ENCODE measurements around the gene AUTS2. TPM values are rescaled to one million over a fixed set of nuclear protein-coding genes. Genes with fewer than 3 reads are reported as not detected.

The AUTS2 gene
- total RNA-seq, 1 experiment from 2014 or later: 50.0 TPM

DNA sequence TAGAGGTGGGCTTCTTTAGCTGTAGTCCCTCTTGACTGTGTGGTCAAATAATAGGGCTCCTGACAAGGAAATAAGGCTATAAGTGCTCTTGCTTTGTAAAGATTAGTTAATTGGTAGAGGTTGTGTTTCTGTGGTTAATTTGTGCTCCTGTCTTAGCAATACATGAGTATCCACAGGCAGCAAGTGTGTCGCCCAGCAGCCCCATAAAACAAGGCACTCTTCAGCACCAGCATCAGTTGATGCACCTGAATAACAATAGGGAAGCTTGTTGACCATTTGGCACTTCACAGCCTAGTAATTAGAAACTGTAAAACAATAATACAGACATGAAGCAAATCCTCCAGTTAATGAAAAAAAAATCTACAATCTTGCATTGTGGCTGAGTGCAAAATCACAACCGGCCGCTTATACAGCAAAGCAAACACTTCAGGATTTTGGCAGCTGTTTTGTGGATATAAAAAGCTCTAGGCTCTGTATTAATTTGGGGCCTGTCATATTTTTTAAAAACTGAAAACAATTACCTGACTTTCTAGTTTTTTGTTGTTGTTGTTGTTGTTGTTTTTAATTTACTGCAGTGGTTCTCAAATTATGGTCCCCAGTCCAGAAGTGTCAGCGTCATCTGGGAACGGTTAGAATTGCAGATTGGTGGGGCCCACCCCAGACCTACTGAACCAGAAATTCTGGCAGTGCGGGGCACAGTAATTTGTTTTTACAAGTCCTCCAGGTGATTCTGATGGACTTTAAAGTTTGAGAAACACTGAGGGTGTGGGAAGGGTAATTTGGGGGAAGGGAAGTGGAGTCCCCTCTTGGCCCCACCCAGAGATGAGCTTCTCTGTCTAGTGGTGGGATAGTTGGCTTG lies 56.8 kb downstream of the AUTS2 start:
- CTCF ChIA-PET: interaction anchor here (0.6 kb wide), 1 partner anchor 15 kb away, joined by 3 read pairs; no protein-coding TSS in a partner anchor
- H3K9me3 Mint-ChIP-seq: no peaks in the 10 kb centered on the region
- H3K4me3 Mint-ChIP-seq: no peak overlapping the region
- peak overlapping the region; percentile 31; the same call in 1 of the 2 replicates for H3K27ac Mint-ChIP-seq
- peaks cover 61% of the 10 kb centered on the region for H3K27me3 Mint-ChIP-seq (ENCODE audit: low read depth)
- DNase-seq (ENCODE audit: low spot score) (no peak), ATAC-seq (peak; percentile 58)
- POLR2A ChIA-PET: interaction anchor here (0.6 kb wide), 1 partner anchor 136 kb away, joined by 3 read pairs; no protein-coding TSS in a partner anchor
- H3K36me3 Mint-ChIP-seq: no peaks in the 10 kb centered on the region
- no peak for TF ChIP-seq SMAD4 (CRISPR knock-in tag; IDR thresholded peaks at IDR 0.05)
- no peak for TF ChIP-seq RELA (CRISPR knock-in tag; IDR thresholded peaks at IDR 0.05; ENCODE audit: borderline replicate concordance)
- TF ChIP-seq, protein P1, sequence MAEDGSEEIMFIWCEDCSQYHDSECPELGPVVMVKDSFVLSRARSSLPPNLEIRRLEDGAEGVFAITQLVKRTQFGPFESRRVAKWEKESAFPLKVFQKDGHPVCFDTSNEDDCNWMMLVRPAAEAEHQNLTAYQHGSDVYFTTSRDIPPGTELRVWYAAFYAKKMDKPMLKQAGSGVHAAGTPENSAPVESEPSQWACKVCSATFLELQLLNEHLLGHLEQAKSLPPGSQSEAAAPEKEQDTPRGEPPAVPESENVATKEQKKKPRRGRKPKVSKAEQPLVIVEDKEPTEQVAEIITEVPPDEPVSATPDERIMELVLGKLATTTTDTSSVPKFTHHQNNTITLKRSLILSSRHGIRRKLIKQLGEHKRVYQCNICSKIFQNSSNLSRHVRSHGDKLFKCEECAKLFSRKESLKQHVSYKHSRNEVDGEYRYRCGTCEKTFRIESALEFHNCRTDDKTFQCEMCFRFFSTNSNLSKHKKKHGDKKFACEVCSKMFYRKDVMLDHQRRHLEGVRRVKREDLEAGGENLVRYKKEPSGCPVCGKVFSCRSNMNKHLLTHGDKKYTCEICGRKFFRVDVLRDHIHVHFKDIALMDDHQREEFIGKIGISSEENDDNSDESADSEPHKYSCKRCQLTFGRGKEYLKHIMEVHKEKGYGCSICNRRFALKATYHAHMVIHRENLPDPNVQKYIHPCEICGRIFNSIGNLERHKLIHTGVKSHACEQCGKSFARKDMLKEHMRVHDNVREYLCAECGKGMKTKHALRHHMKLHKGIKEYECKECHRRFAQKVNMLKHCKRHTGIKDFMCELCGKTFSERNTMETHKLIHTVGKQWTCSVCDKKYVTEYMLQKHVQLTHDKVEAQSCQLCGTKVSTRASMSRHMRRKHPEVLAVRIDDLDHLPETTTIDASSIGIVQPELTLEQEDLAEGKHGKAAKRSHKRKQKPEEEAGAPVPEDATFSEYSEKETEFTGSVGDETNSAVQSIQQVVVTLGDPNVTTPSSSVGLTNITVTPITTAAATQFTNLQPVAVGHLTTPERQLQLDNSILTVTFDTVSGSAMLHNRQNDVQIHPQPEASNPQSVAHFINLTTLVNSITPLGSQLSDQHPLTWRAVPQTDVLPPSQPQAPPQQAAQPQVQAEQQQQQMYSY (CRISPR knock-in tag; IDR thresholded peaks at IDR 0.05): no peak
- TF ChIP-seq MXD4 (CRISPR knock-in tag; IDR thresholded peaks at IDR 0.05; ENCODE audit: borderline replicate concordance): no peak
- peaks cover 70% of the 10 kb centered on the region for H3K4me1 Mint-ChIP-seq

DNA sequence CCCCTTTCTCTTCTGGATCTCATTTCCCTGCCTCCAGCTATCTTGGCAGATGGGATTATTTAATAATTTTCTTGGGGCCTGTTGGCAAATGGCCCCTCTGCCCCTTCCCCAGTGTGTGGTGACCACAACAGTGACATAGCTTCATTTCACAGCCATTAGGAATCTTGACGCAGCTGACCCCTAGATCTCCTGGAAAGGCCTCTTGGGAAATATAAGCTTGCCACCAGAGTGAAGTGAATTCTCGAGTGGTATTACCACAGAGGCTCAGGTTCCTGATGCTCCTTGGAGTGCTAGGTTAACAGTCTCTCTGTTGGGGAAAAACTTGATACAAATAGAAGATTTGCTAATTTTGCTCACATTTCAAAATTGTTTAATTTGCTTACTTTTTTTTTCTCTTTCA lies 57.8 kb downstream of the AUTS2 start:
- POLR2A ChIA-PET: interaction anchor here (0.6 kb wide), 1 partner anchor 135 kb away, joined by 3 read pairs; no protein-coding TSS in a partner anchor
- H3K4me1 Mint-ChIP-seq: peaks cover 74% of the 10 kb centered on the region
- CTCF ChIA-PET: no interaction called here

More for the DNA sequence above, 57.8 kb downstream of the AUTS2 start:
- Mint-ChIP-seq H3K27me3 (ENCODE audit: low read depth) (peaks cover 60% of the 10 kb centered on the region), H3K9me3 (no peaks in the 10 kb centered on the region), H3K36me3 (no peaks in the 10 kb centered on the region), H3K4me3 (no peak overlapping the region), H3K27ac (no peak overlapping the region)
- ATAC-seq (no peak), DNase-seq (ENCODE audit: low spot score) (no peak)
- TF ChIP-seq, protein P2, sequence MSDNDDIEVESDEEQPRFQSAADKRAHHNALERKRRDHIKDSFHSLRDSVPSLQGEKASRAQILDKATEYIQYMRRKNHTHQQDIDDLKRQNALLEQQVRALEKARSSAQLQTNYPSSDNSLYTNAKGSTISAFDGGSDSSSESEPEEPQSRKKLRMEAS (CRISPR knock-in tag; IDR thresholded peaks at IDR 0.05): no peak
- TF ChIP-seq, protein P3, sequence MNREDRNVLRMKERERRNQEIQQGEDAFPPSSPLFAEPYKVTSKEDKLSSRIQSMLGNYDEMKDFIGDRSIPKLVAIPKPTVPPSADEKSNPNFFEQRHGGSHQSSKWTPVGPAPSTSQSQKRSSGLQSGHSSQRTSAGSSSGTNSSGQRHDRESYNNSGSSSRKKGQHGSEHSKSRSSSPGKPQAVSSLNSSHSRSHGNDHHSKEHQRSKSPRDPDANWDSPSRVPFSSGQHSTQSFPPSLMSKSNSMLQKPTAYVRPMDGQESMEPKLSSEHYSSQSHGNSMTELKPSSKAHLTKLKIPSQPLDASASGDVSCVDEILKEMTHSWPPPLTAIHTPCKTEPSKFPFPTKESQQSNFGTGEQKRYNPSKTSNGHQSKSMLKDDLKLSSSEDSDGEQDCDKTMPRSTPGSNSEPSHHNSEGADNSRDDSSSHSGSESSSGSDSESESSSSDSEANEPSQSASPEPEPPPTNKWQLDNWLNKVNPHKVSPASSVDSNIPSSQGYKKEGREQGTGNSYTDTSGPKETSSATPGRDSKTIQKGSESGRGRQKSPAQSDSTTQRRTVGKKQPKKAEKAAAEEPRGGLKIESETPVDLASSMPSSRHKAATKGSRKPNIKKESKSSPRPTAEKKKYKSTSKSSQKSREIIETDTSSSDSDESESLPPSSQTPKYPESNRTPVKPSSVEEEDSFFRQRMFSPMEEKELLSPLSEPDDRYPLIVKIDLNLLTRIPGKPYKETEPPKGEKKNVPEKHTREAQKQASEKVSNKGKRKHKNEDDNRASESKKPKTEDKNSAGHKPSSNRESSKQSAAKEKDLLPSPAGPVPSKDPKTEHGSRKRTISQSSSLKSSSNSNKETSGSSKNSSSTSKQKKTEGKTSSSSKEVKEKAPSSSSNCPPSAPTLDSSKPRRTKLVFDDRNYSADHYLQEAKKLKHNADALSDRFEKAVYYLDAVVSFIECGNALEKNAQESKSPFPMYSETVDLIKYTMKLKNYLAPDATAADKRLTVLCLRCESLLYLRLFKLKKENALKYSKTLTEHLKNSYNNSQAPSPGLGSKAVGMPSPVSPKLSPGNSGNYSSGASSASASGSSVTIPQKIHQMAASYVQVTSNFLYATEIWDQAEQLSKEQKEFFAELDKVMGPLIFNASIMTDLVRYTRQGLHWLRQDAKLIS (CRISPR knock-in tag; IDR thresholded peaks at IDR 0.05; ENCODE audit: borderline replicate concordance): no peak
- no peak for TF ChIP-seq ZNF121 (CRISPR knock-in tag; IDR thresholded peaks at IDR 0.05)
- TF ChIP-seq ZBTB21 (CRISPR knock-in tag; IDR thresholded peaks at IDR 0.05; ENCODE audit: borderline replicate concordance): no peak
- no peak for TF ChIP-seq TP53 (CRISPR knock-in tag; IDR thresholded peaks at IDR 0.05)
- no peak for TF ChIP-seq SOX15 (CRISPR knock-in tag; IDR thresholded peaks at IDR 0.05)
- TF ChIP-seq NR3C1 (CRISPR knock-in tag; conservative IDR thresholded peaks at IDR 0.05; ENCODE audit: low read depth): no peak
- TF ChIP-seq ZNF219 (CRISPR knock-in tag; IDR thresholded peaks at IDR 0.05; ENCODE audit: borderline replicate concordance): no peak
- TF ChIP-seq, protein P4, sequence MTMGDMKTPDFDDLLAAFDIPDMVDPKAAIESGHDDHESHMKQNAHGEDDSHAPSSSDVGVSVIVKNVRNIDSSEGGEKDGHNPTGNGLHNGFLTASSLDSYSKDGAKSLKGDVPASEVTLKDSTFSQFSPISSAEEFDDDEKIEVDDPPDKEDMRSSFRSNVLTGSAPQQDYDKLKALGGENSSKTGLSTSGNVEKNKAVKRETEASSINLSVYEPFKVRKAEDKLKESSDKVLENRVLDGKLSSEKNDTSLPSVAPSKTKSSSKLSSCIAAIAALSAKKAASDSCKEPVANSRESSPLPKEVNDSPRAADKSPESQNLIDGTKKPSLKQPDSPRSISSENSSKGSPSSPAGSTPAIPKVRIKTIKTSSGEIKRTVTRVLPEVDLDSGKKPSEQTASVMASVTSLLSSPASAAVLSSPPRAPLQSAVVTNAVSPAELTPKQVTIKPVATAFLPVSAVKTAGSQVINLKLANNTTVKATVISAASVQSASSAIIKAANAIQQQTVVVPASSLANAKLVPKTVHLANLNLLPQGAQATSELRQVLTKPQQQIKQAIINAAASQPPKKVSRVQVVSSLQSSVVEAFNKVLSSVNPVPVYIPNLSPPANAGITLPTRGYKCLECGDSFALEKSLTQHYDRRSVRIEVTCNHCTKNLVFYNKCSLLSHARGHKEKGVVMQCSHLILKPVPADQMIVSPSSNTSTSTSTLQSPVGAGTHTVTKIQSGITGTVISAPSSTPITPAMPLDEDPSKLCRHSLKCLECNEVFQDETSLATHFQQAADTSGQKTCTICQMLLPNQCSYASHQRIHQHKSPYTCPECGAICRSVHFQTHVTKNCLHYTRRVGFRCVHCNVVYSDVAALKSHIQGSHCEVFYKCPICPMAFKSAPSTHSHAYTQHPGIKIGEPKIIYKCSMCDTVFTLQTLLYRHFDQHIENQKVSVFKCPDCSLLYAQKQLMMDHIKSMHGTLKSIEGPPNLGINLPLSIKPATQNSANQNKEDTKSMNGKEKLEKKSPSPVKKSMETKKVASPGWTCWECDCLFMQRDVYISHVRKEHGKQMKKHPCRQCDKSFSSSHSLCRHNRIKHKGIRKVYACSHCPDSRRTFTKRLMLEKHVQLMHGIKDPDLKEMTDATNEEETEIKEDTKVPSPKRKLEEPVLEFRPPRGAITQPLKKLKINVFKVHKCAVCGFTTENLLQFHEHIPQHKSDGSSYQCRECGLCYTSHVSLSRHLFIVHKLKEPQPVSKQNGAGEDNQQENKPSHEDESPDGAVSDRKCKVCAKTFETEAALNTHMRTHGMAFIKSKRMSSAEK (CRISPR knock-in tag; IDR thresholded peaks at IDR 0.05; ENCODE audit: borderline replicate concordance): no peak
